Measurements from ENCODE around the gene TPM1.

DNA sequence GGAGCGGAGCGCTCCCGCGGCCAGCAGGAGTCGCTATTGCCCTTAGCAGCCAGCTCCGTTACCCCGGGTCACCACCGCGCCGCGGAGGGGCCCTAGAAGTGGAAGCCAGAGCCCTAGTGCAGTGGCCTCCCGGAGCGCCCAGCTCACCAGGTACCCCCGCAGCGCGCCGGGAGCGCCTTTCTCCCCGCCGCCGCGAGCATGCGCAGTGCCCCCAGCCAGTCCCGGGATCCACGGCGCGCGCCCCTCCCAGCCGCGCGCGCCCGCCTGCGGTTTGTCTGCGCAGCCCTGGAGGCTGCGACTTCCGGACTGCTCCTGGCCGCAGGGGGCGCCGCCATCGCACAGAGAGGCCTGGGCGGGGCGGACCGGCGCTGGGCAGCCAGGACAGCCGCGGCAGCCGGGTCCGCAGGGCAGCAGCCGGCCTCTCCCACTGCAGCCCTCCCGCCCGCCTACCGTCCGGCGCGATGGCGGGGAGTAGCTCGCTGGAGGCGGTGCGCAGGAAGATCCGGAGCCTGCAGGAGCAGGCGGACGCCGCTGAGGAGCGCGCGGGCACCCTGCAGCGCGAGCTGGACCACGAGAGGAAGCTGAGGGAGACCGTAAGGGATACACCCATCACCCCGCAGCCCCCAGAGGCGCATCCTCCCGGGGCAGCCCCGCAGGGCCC, 5.7 kb downstream of the TPM1 start:
- TF ChIP-seq, protein P1, sequence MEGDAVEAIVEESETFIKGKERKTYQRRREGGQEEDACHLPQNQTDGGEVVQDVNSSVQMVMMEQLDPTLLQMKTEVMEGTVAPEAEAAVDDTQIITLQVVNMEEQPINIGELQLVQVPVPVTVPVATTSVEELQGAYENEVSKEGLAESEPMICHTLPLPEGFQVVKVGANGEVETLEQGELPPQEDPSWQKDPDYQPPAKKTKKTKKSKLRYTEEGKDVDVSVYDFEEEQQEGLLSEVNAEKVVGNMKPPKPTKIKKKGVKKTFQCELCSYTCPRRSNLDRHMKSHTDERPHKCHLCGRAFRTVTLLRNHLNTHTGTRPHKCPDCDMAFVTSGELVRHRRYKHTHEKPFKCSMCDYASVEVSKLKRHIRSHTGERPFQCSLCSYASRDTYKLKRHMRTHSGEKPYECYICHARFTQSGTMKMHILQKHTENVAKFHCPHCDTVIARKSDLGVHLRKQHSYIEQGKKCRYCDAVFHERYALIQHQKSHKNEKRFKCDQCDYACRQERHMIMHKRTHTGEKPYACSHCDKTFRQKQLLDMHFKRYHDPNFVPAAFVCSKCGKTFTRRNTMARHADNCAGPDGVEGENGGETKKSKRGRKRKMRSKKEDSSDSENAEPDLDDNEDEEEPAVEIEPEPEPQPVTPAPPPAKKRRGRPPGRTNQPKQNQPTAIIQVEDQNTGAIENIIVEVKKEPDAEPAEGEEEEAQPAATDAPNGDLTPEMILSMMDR (IDR thresholded peaks at IDR 0.05): peak; percentile 98
- TF ChIP-seq, protein P2, sequence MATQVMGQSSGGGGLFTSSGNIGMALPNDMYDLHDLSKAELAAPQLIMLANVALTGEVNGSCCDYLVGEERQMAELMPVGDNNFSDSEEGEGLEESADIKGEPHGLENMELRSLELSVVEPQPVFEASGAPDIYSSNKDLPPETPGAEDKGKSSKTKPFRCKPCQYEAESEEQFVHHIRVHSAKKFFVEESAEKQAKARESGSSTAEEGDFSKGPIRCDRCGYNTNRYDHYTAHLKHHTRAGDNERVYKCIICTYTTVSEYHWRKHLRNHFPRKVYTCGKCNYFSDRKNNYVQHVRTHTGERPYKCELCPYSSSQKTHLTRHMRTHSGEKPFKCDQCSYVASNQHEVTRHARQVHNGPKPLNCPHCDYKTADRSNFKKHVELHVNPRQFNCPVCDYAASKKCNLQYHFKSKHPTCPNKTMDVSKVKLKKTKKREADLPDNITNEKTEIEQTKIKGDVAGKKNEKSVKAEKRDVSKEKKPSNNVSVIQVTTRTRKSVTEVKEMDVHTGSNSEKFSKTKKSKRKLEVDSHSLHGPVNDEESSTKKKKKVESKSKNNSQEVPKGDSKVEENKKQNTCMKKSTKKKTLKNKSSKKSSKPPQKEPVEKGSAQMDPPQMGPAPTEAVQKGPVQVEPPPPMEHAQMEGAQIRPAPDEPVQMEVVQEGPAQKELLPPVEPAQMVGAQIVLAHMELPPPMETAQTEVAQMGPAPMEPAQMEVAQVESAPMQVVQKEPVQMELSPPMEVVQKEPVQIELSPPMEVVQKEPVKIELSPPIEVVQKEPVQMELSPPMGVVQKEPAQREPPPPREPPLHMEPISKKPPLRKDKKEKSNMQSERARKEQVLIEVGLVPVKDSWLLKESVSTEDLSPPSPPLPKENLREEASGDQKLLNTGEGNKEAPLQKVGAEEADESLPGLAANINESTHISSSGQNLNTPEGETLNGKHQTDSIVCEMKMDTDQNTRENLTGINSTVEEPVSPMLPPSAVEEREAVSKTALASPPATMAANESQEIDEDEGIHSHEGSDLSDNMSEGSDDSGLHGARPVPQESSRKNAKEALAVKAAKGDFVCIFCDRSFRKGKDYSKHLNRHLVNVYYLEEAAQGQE (IDR thresholded peaks at IDR 0.05; ENCODE audit: insufficient read depth in 1 of 2, low read depth in 2 of 2, low read length in 1 of 2): peak in 1 of 2 experiments; percentile 56; a peak in 2 of 4 replicates

Data from Panc1 (cell line).